Vagina (tissue), 2 donors: Measurements from ENCODE around the gene TRIM44. TPM values are rescaled to one million over a fixed set of nuclear protein-coding genes. Genes with fewer than 3 reads are reported as not detected.

Experiments used
- DNase-seq, 2 donors: peaks; one replicate each; pipeline ENCODE4 v3.0.0-alpha.2; 2017; ENCODE audit errors: extremely low spot score in 2 of 2
- H3K27ac ChIP-seq: fragments of 200-600 bp; sonication (generic); one replicate; pipeline ENCODE4 v1.5.1; 2019
- H3K27me3 ChIP-seq: fragments of 200-600 bp; sonication (generic); one replicate; pipeline ENCODE4 v1.5.1; 2019
- H3K36me3 ChIP-seq, 2 donors: fragments of 200-600 bp; sonication (generic); one replicate each; pipeline ENCODE4 v1.5.1; 2017 to 2019
- H3K4me1 ChIP-seq: fragments of 200-600 bp; sonication (generic); one replicate; pipeline ENCODE4 v1.5.1; 2019
- H3K4me3 ChIP-seq, 2 donors: fragments of 200-600 bp; sonication (generic); 1 replicate in 1 of 2; 2 replicates in 1 of 2; pipeline ENCODE4 v1.5.1; 2016 to 2019
- H3K9me3 ChIP-seq: fragments of 200-600 bp; sonication (generic); one replicate; pipeline ENCODE4 v1.5.1; 2019
- POLR2A ChIP-seq, 2 donors: fragments of 450-650 bp; IDR thresholded peaks; one replicate each; pipeline ENCODE4 v1.6.1; 2017; ENCODE audit warnings: antibody characterized with exemption in 2 of 2, mild to moderate bottlenecking in 2 of 2, moderate library complexity in 2 of 2
- POLR2AphosphoS5 ChIP-seq, 2 donors: sonication (generic); formaldehyde crosslinking; IDR thresholded peaks; one replicate each; pipeline ENCODE4 v1.9.0; 2017; ENCODE audit warnings: antibody characterized with exemption in 2 of 2, mild to moderate bottlenecking in 2 of 2, low read depth in 1 of 2; ENCODE audit not compliant: insufficient read depth in 1 of 2
- intact Hi-C: fragments of 100-400 bp; cut with DNase I; formaldehyde crosslinking; loops from one replicate; pipeline ENCODE4 v1.15.1; 2023
- total RNA-seq: library from RNA; depleted of rRNA; stranded (reverse); fragments of >200 nt; gene quantifications from one replicate; pipeline ENCODE4 v1.2.3, GENCODE V29; 2016
- TF ChIP-seq, protein P1 (sequence below), 3 experiments: fragments of 450-650 bp in 2 of 3; fragments of 200-600 bp in 1 of 3; sonication (generic) in 1 of 3; IDR thresholded peaks; one replicate each; pipeline ENCODE4 v1.5.1; 2017 to 2019; ENCODE audit warnings: antibody characterized with exemption in 3 of 3, mild to moderate bottlenecking in 2 of 3, moderate library complexity in 2 of 3

TRIM44 gene
- total RNA-seq, 1 donor from 2014 or later: 27.7 TPM

DNA sequence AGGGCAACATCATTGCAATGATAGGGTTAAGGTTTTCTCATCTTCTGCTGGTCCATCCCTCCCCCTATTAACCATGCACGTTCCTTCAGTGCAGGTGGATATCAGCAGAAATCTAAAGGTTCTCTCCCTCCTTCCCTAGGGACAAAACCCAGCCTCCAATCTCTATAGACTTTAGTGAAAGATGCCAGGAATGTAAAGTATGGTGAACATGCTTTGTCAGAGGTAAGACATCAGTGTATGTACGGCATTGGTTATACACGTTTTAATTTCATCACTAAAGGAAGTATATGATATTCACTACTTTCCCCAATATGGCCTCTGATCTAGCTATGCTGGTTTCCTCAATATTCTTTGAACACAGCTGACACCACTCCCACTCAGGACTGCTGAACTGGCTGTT is 200.1 kb downstream of the TRIM44 start:
- no peak overlapping the region for H3K27ac ChIP-seq
- H3K27me3 ChIP-seq: no peaks in the 10 kb centered on the region
- H3K9me3 ChIP-seq: no peaks in the 10 kb centered on the region
- H3K36me3 ChIP-seq: no peaks in the 10 kb centered on the region
- TF ChIP-seq, protein P1, sequence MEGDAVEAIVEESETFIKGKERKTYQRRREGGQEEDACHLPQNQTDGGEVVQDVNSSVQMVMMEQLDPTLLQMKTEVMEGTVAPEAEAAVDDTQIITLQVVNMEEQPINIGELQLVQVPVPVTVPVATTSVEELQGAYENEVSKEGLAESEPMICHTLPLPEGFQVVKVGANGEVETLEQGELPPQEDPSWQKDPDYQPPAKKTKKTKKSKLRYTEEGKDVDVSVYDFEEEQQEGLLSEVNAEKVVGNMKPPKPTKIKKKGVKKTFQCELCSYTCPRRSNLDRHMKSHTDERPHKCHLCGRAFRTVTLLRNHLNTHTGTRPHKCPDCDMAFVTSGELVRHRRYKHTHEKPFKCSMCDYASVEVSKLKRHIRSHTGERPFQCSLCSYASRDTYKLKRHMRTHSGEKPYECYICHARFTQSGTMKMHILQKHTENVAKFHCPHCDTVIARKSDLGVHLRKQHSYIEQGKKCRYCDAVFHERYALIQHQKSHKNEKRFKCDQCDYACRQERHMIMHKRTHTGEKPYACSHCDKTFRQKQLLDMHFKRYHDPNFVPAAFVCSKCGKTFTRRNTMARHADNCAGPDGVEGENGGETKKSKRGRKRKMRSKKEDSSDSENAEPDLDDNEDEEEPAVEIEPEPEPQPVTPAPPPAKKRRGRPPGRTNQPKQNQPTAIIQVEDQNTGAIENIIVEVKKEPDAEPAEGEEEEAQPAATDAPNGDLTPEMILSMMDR (IDR thresholded peaks at IDR 0.05): no peak
- no peak for TF ChIP-seq POLR2A (IDR thresholded peaks at IDR 0.05)
- no peak for TF ChIP-seq POLR2AphosphoS5 (IDR thresholded peaks at IDR 0.05; ENCODE audit: insufficient read depth in 1 of 2, low read depth in 1 of 2)
- no peaks in the 10 kb centered on the region for H3K4me1 ChIP-seq
- intact Hi-C loops: no loop called here
- no peak overlapping the region for H3K4me3 ChIP-seq
- DNase-seq: no peak

DNA sequence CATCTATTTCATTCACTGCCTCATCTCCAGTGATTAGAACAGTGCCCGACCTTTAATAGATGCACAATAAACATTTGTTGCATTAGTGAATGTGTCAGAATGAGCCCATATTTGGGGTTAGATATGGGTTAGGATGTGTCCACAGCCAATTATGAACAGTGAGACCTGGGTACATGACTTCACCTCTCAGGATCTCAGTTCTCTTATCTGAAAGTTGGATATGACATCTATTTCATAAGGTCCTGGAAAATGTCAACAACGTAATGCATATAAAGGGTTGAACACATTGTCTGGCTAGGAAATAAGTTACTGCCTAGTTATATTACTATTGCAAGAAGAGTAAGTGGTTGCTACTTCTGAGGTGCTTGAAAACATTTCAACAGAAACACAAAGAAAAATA is 201.6 kb downstream of the TRIM44 start:
- Histone ChIP-seq H3K4me3 (no peak overlapping the region), H3K36me3 (no peaks in the 10 kb centered on the region), H3K27me3 (no peaks in the 10 kb centered on the region), H3K27ac (no peak overlapping the region), H3K4me1 (no peaks in the 10 kb centered on the region), H3K9me3 (peaks cover 5% of the 10 kb centered on the region)
- DNase-seq: no peak
- intact Hi-C loops: no loop called here
- TF ChIP-seq POLR2A (IDR thresholded peaks at IDR 0.05) (no peak), POLR2AphosphoS5 (IDR thresholded peaks at IDR 0.05; ENCODE audit: insufficient read depth in 1 of 2, low read depth in 1 of 2) (no peak)
- TF ChIP-seq, protein P1 (IDR thresholded peaks at IDR 0.05): no peak

DNA sequence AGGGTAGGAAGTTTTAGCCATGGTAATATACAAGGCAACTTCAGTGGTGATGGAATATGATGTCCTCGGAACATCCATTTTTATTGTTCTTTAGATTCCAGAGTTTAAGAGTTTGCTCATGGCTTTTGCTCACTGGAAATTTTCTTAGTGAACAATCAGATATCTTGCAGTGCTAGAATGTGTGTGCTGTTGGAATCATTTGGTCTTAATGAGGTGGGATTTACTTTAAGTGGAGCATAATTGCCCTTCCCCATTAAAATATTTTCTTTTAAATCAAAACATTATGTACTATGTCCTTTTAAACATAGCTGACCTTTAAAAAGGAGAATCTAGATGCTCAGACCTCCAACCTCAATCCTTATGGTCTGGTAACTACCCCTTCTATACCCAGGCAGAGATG is 204.0 kb downstream of the TRIM44 start:
- no peak overlapping the region for H3K27ac ChIP-seq
- TF ChIP-seq POLR2A (IDR thresholded peaks at IDR 0.05): no peak
- TF ChIP-seq POLR2AphosphoS5 (IDR thresholded peaks at IDR 0.05; ENCODE audit: insufficient read depth in 1 of 2, low read depth in 1 of 2): no peak
- TF ChIP-seq, protein P1 (IDR thresholded peaks at IDR 0.05): no peak

More for the DNA sequence above, 204.0 kb downstream of the TRIM44 start:
- peaks cover 5% of the 10 kb centered on the region for H3K9me3 ChIP-seq
- no peak for DNase-seq
- H3K4me1 ChIP-seq: no peaks in the 10 kb centered on the region
- intact Hi-C loops: no loop called here
- no peak overlapping the region for H3K4me3 ChIP-seq
- H3K36me3 ChIP-seq: no peaks in the 10 kb centered on the region
- no peaks in the 10 kb centered on the region for H3K27me3 ChIP-seq

Other genes starting within 250 kb of the TRIM44 start
- gene SLC1A2, start 243.2 kb upstream of the TRIM44 start, total RNA-seq: 4.7 TPM
- 46.7 TPM for gene PAMR1, start 137.2 kb upstream of the TRIM44 start, total RNA-seq
- 7.4 TPM for gene FJX1, start 44.3 kb upstream of the TRIM44 start, total RNA-seq